NT2/D1 (cell line): ENCODE measurements around the gene RGCC.

ENCODE experiments used
- SUZ12 ChIP-seq: IDR thresholded peaks from 2 replicates; pipeline ENCODE4 v1.6.1; 2011; ENCODE audit not compliant: insufficient read length, insufficient read depth; ENCODE audit errors: extremely low read depth
- YY1 ChIP-seq: IDR thresholded peaks from 2 replicates; pipeline ENCODE4 v1.6.1; 2011; ENCODE audit not compliant: insufficient read length, insufficient read depth

GRCh38 chr13:41462427-41462826, 5.1 kb downstream of the RGCC start:
- no peak for TF ChIP-seq YY1
- TF ChIP-seq SUZ12 = no peak
